GM21381 (cell line): ENCODE data around the gene LRRC37A2.
"Not testable (repeated sequence)": the region's sequence is repeated elsewhere in the genome, so short reads cannot be mapped to it uniquely, and the experiment has no call there.

Source experiments
- ATAC-seq: cut with Tn5 transposase; IDR thresholded peaks from one replicate; pipeline ENCODE4 v1.9.1; 2021; ENCODE audit warnings: mild to moderate bottlenecking, moderate library complexity; ENCODE audit not compliant: unreplicated experiment

LRRC37A2 gene

DNA sequence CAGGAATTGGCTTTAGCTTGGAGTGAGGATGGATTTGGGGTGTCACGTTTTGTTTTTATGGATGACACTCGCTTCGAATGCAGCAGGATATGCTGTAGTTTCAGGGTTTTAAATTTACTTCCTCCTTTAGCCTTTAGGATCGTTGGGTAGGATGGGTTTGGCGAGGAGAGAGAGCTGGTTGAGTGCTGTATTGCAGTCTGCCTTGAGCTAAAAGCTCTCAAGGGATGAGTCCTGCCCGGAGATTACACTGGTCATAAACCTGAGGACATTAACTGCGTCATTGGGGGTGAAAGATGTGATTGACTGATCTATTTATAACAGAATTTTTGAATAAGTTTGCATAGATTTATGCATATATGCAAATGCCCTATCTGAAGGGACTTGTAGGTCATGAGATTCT is 79.1 kb downstream of the LRRC37A2 start:
- ATAC-seq: not testable (repeated sequence)

DNA sequence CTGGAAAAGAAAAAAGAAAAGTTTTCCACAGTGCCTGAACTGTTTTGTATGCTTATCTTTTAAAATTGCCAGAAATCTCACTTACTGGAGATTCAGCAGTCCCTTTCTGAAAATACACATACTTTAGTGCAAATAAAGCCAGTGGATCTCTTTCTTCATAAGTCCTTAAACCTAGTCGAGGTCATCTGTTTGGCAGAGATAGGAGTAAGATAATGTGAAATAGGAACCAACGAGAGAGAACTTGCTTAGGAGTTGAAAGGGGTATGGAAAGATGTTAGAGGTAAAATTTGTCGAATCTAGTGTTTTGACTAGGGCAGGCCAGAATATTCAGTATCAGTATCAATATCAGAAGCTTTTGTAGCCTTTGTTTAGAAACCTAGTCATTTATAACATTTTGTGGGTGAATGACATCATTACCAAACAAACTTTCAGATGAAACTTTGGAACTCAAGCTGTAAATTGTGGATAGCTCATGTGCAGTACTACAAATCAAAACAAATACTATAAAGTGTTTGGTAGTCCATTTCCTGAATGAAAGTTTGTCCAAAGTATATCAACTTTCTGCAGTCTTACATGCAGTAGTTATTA is 86.2 kb downstream of the LRRC37A2 start:
- not testable (repeated sequence) for ATAC-seq

DNA sequence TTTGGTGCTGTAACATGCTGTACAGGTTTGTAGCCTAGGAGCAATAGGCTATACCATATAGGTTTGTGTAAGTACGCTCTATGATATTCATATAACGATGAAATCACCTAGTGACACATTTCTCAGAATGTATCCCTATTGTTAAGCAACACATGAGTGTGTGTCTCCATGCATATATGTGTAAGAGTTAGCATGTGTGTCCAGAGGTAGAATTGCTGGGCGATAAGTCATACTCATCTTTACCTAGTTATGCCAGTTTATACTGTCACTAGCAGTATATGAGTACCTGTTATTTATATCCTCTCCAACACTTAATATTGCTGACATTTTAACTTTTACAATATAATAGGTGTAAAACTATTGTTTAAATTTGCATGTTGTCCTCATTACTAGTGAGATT is 88.5 kb downstream of the LRRC37A2 start:
- ATAC-seq: not testable (repeated sequence)

DNA sequence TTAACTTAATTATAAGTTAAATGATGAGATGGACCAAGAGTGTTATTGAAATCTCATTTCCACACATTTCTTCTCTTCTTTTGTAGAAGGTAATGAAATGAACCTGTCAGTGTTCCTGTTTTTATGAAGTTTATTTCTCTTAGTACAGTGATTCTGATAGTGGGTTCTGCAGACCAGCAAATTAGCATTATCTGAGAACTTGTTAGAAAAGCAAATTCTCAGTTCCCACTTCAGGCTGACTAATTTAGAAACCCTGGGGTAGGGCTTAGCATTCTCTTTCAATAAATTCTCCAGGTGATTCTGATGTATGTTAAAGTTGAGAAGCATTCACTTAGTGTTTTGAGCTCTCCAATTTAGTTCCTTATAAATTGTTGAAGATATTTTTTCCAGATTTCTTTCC is 90.9 kb downstream of the LRRC37A2 start:
- ATAC-seq: not testable (repeated sequence)
